ENCODE data around the gene SLC35A4.
A peak's percentile ranks its signal among the peaks of the same experiment; 100 is the strongest.

SLC35A4 gene

GRCh38 chr5:140556438-140556837 lies 8.2 kb upstream of the SLC35A4 start:
- no peaks in the 10 kb centered on the region for H4K20me1 ChIP-seq (ENCODE audit: low read depth, low read length)
- H2AFZ ChIP-seq (ENCODE audit: low read depth, low read length, severe bottlenecking), result peak overlapping the region; percentile 46
- H3K27me3 ChIP-seq (ENCODE audit: low read length), result no peaks in the 10 kb centered on the region
- H3K9me2 ChIP-seq (replicated peaks; ENCODE audit: insufficient read depth, low read length), result no peaks in the 10 kb centered on the region
- H3K4me3 ChIP-seq (ENCODE audit: insufficient read depth, low read length, poor library complexity, severe bottlenecking), result peak overlapping the region; percentile 97
- H3K27ac ChIP-seq (ENCODE audit: low read depth, low read length), result peak overlapping the region; percentile 70
- TF ChIP-seq EZH2phosphoT487 (conservative IDR thresholded peaks at IDR 0.05; ENCODE audit: low read length) (no peak), CTCF (IDR thresholded peaks at IDR 0.05; ENCODE audit: insufficient read depth, low read length, poor library complexity, severe bottlenecking) (no peak)
- peak overlapping the region; percentile 94 for H3K9ac ChIP-seq (ENCODE audit: low read length)
- H3K9me3 ChIP-seq (ENCODE audit: insufficient read depth, low read length), result no peaks in the 10 kb centered on the region
- H3K36me3 ChIP-seq (ENCODE audit: low read length), result 0 out of 2 replicates have a peak, but pooled peaks cover 3% of the 10 kb centered on the region
- H3K4me2 ChIP-seq (ENCODE audit: low read depth, low read length, poor library complexity, severe bottlenecking), result peak overlapping the region; percentile 88
- peaks cover 45% of the 10 kb centered on the region for H3K79me2 ChIP-seq (ENCODE audit: insufficient read depth, low read length)
- no peaks in the 10 kb centered on the region for H3F3A ChIP-seq (ENCODE audit: insufficient read depth)

GRCh38 chr5:140557136-140557805 lies 7.4 kb upstream of the SLC35A4 start, which contains the start of gene SRA1:
TSS of gene SRA1 (minus strand) at chr5:140557473. CDS start at chr5:140557452, 21 bp downstream.
- Histone ChIP-seq H4K20me1 (ENCODE audit: low read depth, low read length) (no peaks in the 10 kb centered on the region), H3K27me3 (ENCODE audit: low read length) (no peaks in the 10 kb centered on the region), H2AFZ (ENCODE audit: low read depth, low read length, severe bottlenecking) (peak within 1 kb of the TSS; percentile 46), H3F3A (ENCODE audit: insufficient read depth) (no peaks in the 10 kb centered on the region), H3K4me3 (ENCODE audit: insufficient read depth, low read length, poor library complexity, severe bottlenecking) (peak within 1 kb of the TSS; percentile 97), H3K9ac (ENCODE audit: low read length) (peak within 1 kb of the TSS; percentile 94), H3K9me2 (replicated peaks; ENCODE audit: insufficient read depth, low read length) (no peaks in the 10 kb centered on the region), H3K79me2 (ENCODE audit: insufficient read depth, low read length) (peaks cover 45% of the 10 kb centered on the region), H3K9me3 (ENCODE audit: insufficient read depth, low read length) (no peaks in the 10 kb centered on the region), H3K27ac (ENCODE audit: low read depth, low read length) (peak within 1 kb of the TSS; percentile 70), H3K36me3 (ENCODE audit: low read length) (0 out of 2 replicates have a peak, but pooled peaks cover 3% of the 10 kb centered on the region), H3K4me2 (ENCODE audit: low read depth, low read length, poor library complexity, severe bottlenecking) (peak within 1 kb of the TSS; percentile 88)
- TF ChIP-seq CTCF (IDR thresholded peaks at IDR 0.05; ENCODE audit: insufficient read depth, low read length, poor library complexity, severe bottlenecking) (no peak), EZH2phosphoT487 (conservative IDR thresholded peaks at IDR 0.05; ENCODE audit: low read length) (no peak)

- Histone ChIP-seq H3K9me3 (ENCODE audit: insufficient read depth, low read length) (no peaks in the 10 kb centered on the region), H3K4me2 (ENCODE audit: low read depth, low read length, poor library complexity, severe bottlenecking) (peak overlapping the region; percentile 88), H3K9me2 (replicated peaks; ENCODE audit: insufficient read depth, low read length) (no peaks in the 10 kb centered on the region), H3F3A (ENCODE audit: insufficient read depth) (no peaks in the 10 kb centered on the region), H3K27me3 (ENCODE audit: low read length) (no peaks in the 10 kb centered on the region), H2AFZ (ENCODE audit: low read depth, low read length, severe bottlenecking) (no peak overlapping the region), H3K79me2 (ENCODE audit: insufficient read depth, low read length) (peaks cover 42% of the 10 kb centered on the region), H3K4me3 (ENCODE audit: insufficient read depth, low read length, poor library complexity, severe bottlenecking) (peak overlapping the region; percentile 97), H3K9ac (ENCODE audit: low read length) (peak overlapping the region; percentile 94), H3K36me3 (ENCODE audit: low read length) (no peaks in the 10 kb centered on the region), H4K20me1 (ENCODE audit: low read depth, low read length) (no peaks in the 10 kb centered on the region), H3K27ac (ENCODE audit: low read depth, low read length) (peak overlapping the region; percentile 70)
- no peak for TF ChIP-seq EZH2phosphoT487 (conservative IDR thresholded peaks at IDR 0.05; ENCODE audit: low read length)
- TF ChIP-seq CTCF (IDR thresholded peaks at IDR 0.05; ENCODE audit: insufficient read depth, low read length, poor library complexity, severe bottlenecking), result no peak
Measured at GRCh38 chr5:140557965-140558364, 6.7 kb upstream of the SLC35A4 start.
